HEK293T (cell line): ENCODE results near the gene ARHGEF26.
A peak's percentile ranks its signal among the peaks of the same experiment; 100 is the strongest.

Experiments
- CTCF ChIA-PET: fragments of 350-600 bp; formaldehyde crosslinking; extraction: SDS; loops from one replicate; lab custom pipeline; 2021; ENCODE audit warnings: antibody characterized with exemption, inconsistent platforms; lab: Yijun Ruan, JAX
- POLR2A ChIA-PET: fragments of 350-600 bp; formaldehyde crosslinking; extraction: SDS; loops from one replicate; lab custom pipeline; 2020; ENCODE audit warnings: antibody characterized with exemption, inconsistent platforms; lab: Yijun Ruan, JAX
- DNase-seq: peaks from one replicate; pipeline ENCODE4 v3.0.0; 2012; ENCODE audit warnings: mixed read lengths; ENCODE audit errors: extremely low spot score
- ARNT ChIP-seq: fragments of 450-650 bp; IDR thresholded peaks from 2 replicates; pipeline ENCODE4 v1.6.1; 2017; ENCODE audit warnings: mild to moderate bottlenecking
- BHLHE40 ChIP-seq: fragments of 450-650 bp; IDR thresholded peaks from 2 replicates; pipeline ENCODE4 v1.6.1; 2016; ENCODE audit warnings: mild to moderate bottlenecking, moderate library complexity, borderline replicate concordance
- CTBP1 ChIP-seq: fragments of 450-650 bp; IDR thresholded peaks from 2 replicates; pipeline ENCODE4 v1.6.1; 2016; ENCODE audit warnings: borderline replicate concordance
- ELF4 ChIP-seq: fragments of 450-650 bp; IDR thresholded peaks from 2 replicates; pipeline ENCODE4 v1.6.1; 2017; ENCODE audit warnings: antibody characterized with exemption
- FOXA1 ChIP-seq: fragments of 450-650 bp; IDR thresholded peaks from 2 replicates; pipeline ENCODE4 v1.6.1; 2016; ENCODE audit warnings: mild to moderate bottlenecking
- FOXK2 ChIP-seq: fragments of 450-650 bp; IDR thresholded peaks from 2 replicates; pipeline ENCODE4 v1.6.1; 2016; ENCODE audit warnings: mild to moderate bottlenecking
- FOXM1 ChIP-seq: fragments of 450-650 bp; IDR thresholded peaks from 2 replicates; pipeline ENCODE4 v1.6.1; 2017; ENCODE audit warnings: mild to moderate bottlenecking, borderline replicate concordance
- HDGF ChIP-seq: fragments of 450-650 bp; IDR thresholded peaks from 2 replicates; pipeline ENCODE4 v1.6.1; 2017; ENCODE audit warnings: antibody characterized with exemption, borderline replicate concordance
- L3MBTL2 ChIP-seq: fragments of 450-650 bp; conservative IDR thresholded peaks from 2 replicates; pipeline ENCODE4 v1.6.1; 2016; ENCODE audit warnings: mild to moderate bottlenecking
- LEF1 ChIP-seq: fragments of 450-650 bp; IDR thresholded peaks from 2 replicates; pipeline ENCODE4 v1.6.1; 2017; ENCODE audit warnings: mild to moderate bottlenecking, borderline replicate concordance
- NFRKB ChIP-seq: fragments of 450-650 bp; IDR thresholded peaks from 2 replicates; pipeline ENCODE4 v1.6.1; 2016; ENCODE audit warnings: mild to moderate bottlenecking, moderate library complexity
- SP1 ChIP-seq: fragments of 450-650 bp; IDR thresholded peaks from 2 replicates; pipeline ENCODE4 v1.6.1; 2017
- SUZ12 ChIP-seq: fragments of 450-650 bp; IDR thresholded peaks from 2 replicates; pipeline ENCODE4 v1.6.1; 2016; ENCODE audit warnings: mild to moderate bottlenecking
- TARDBP ChIP-seq: fragments of 450-650 bp; IDR thresholded peaks from 2 replicates; pipeline ENCODE4 v1.6.1; 2016
- ZNF384 ChIP-seq: fragments of 450-650 bp; IDR thresholded peaks from 2 replicates; pipeline ENCODE4 v1.6.1; 2016
- TF ChIP-seq, protein P1 (sequence below): fragments of 450-650 bp; IDR thresholded peaks from 2 replicates; pipeline ENCODE4 v1.6.1; 2016

The ARHGEF26 gene

DNA sequence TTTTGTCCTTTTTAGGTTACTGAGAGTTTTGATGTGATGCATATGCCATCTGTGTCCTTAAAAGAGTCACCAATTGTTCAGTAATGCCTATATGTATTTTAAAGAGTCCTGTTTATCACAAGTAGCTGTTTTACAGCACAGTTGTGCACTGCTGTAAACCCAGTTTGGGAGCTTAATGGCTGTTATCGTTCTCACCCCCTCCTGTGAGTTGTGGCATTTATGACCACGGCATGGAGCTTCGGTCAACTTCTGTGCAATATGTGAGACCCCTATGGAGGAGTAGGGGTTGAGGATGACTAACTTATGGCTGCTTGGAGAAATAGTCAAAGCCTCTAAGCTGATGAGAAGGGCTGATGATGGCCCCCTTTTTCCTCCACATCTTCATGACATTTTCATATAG, 67.2 kb downstream of the ARHGEF26 start:
- TF ChIP-seq, protein P1, sequence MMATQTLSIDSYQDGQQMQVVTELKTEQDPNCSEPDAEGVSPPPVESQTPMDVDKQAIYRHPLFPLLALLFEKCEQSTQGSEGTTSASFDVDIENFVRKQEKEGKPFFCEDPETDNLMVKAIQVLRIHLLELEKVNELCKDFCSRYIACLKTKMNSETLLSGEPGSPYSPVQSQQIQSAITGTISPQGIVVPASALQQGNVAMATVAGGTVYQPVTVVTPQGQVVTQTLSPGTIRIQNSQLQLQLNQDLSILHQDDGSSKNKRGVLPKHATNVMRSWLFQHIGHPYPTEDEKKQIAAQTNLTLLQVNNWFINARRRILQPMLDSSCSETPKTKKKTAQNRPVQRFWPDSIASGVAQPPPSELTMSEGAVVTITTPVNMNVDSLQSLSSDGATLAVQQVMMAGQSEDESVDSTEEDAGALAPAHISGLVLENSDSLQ = peak; percentile 66; the same call in 1 of the 2 replicates
- peak; percentile 42; the same call in 1 of the 2 replicates for TF ChIP-seq FOXM1
- peak; percentile 62; the same call in 1 of the 2 replicates for TF ChIP-seq ARNT
- TF ChIP-seq LEF1 = no peak
- TF ChIP-seq CTBP1 = peak; percentile 88; the same call in 1 of the 2 replicates
- CTCF ChIA-PET = no interaction called here
- DNase-seq = peak; percentile 53
- POLR2A ChIA-PET = interaction anchor here (0.8 kb wide), 1 partner anchor 67 kb away, joined by 3 read pairs; the partner anchor contains the start of gene ARHGEF26

DNA sequence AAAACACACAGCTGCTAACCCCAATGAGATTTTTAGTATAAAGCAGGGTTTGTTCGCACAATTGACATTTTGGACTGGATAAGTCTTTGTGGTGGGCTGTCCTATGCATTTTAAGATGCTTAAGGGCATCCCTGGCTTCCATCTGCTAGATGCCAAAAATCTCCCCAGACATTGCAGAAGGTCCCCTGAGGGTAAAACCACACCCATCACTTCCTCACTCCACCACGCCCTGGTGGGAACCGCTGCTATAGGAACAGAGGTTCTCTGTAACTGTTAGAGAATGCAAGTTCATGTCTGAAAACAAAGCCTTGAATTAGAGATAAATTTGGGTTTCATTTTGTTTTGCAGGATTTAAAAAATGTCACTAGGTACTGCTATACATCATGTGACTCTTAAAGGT, 67.7 kb downstream of the ARHGEF26 start:
- ChIA-PET POLR2A (interaction anchor here (0.8 kb wide), 1 partner anchor 68 kb away, joined by 3 read pairs; the partner anchor contains the start of gene ARHGEF26), CTCF (no interaction called here)
- TF ChIP-seq, protein P1 = no peak
- TF ChIP-seq SP1 (no peak), ARNT (no peak)
- DNase-seq = peak; percentile 25

DNA sequence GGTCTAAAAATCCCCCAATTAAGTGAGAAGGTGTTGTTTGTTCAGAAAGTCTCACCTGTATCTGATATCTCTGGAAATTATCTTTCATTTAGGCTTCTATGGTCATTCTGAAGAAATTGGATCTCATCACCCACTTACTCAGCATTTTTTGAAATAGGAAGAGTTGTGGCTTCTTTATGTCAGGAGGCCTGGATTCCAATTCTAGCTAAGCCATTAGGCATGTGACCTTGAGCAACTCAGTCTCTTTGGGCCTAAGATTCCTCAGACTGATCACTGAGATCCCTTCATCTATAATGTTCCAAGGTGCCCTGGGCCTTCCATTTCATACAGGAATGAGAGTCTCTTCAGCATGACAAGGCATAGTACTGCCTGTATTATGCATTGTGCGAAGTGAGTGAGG, 70.3 kb downstream of the ARHGEF26 start:
- no peak for TF ChIP-seq ZNF384
- TF ChIP-seq CTBP1 = no peak
- no peak for TF ChIP-seq BHLHE40
- no peak for TF ChIP-seq L3MBTL2
- TF ChIP-seq, protein P1 = no peak
- TF ChIP-seq HDGF = no peak
- TF ChIP-seq FOXK2 = no peak
- TF ChIP-seq NFRKB = no peak
- TF ChIP-seq LEF1 = no peak
- TF ChIP-seq SP1 = no peak
- TF ChIP-seq TARDBP = no peak
- TF ChIP-seq ELF4 = no peak
- no peak for TF ChIP-seq FOXM1
- TF ChIP-seq ARNT = no peak
- TF ChIP-seq FOXA1 = no peak
- DNase-seq = no peak
- CTCF ChIA-PET = no interaction called here
- POLR2A ChIA-PET = no interaction called here

DNA sequence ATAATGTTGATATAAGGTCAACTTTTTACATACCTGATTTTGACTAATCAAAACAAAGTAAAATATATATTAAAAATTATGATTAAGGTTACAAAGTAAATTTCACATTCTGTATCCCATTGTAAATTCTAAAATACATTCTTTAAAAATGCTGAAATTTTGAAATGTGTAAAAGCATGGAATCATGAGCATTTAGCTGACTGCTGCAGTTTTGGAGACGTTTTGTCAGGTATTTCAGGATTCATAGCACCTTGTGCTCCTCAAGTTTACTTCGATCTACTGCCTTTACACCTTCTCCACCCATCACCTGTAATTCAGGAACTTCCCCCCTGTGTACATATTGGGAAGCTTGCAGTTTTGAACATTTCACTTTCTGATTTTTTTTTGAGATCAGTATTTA, 71.0 kb downstream of the ARHGEF26 start:
- TF ChIP-seq HDGF = no peak
- no peak for TF ChIP-seq LEF1
- no peak for TF ChIP-seq SUZ12
- no peak for TF ChIP-seq NFRKB
- TF ChIP-seq L3MBTL2 = no peak
- no peak for TF ChIP-seq ELF4
- TF ChIP-seq BHLHE40 = no peak
- TF ChIP-seq, protein P1 = no peak
- TF ChIP-seq FOXM1 = no peak
- TF ChIP-seq ZNF384 = no peak
- TF ChIP-seq FOXK2 = no peak
- no peak for TF ChIP-seq CTBP1
- TF ChIP-seq FOXA1 = no peak
- no peak for TF ChIP-seq ARNT
- TF ChIP-seq SP1 = no peak
- TF ChIP-seq TARDBP = no peak
- ChIA-PET CTCF (no interaction called here), POLR2A (no interaction called here)
- DNase-seq = no peak

DNA sequence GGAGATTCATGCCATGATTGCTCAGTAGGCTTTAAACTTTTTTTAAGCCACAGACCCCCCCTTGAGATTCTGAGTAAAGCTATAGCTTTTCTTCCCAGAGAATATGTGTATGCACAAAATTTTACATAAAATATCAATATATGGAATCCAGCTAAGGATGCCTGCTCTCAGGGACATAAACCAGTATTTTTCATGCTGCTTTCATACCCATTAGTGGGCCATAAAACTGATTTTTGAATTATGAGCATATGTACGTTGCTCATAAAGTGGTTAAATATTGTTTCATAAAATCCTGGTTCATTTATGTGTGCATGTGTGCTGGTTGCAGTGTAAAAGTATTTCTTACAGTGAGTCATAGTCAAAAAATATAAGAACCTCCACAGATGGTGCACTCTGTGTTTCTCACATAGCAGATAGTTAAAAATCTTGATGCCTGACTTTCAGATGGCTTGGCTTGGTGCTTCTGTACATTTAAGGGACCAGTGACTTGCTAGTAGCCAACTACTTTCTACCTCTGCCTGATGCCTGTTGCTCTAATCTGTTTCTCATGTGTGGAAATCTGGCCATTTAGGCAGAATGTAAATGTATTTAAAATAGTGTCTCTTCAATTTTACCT, 71.9 kb downstream of the ARHGEF26 start:
- CTCF ChIA-PET = no interaction called here

More for the DNA sequence above, 71.9 kb downstream of the ARHGEF26 start:
- no peak for DNase-seq
- TF ChIP-seq ELF4 = no peak
- no peak for TF ChIP-seq FOXK2
- no peak for TF ChIP-seq SUZ12
- no peak for TF ChIP-seq HDGF
- TF ChIP-seq ZNF384 = no peak
- no peak for TF ChIP-seq TARDBP
- no peak for TF ChIP-seq ARNT
- no peak for TF ChIP-seq BHLHE40
- TF ChIP-seq, protein P1 = no peak
- no peak for TF ChIP-seq SP1
- no peak for TF ChIP-seq NFRKB
- no peak for TF ChIP-seq LEF1
- no peak for TF ChIP-seq CTBP1
- TF ChIP-seq L3MBTL2 = no peak
- no peak for TF ChIP-seq FOXM1
- no peak for TF ChIP-seq FOXA1
- POLR2A ChIA-PET = no interaction called here
